ENCODE measurements around the gene COL27A1.

Gene COL27A1

GRCh38 chr9:114166103-114166470 lies 10.8 kb downstream of the COL27A1 start:
- no peak for DNase-seq (ENCODE audit: extremely low read depth in 1 of 2, low read depth in 1 of 2)

GRCh38 chr9:114166614-114167572 lies 11.6 kb downstream of the COL27A1 start:
- DNase-seq (ENCODE audit: extremely low read depth in 1 of 2, low read depth in 1 of 2), result no peak

- no peak for DNase-seq (ENCODE audit: extremely low read depth in 1 of 2, low read depth in 1 of 2)
Measured at GRCh38 chr9:114167591-114168091, 12.3 kb downstream of the COL27A1 start.

- no peak for DNase-seq (ENCODE audit: extremely low read depth in 1 of 2, low read depth in 1 of 2)
Measured at GRCh38 chr9:114168281-114169028, 13.1 kb downstream of the COL27A1 start.

- no peak for DNase-seq (ENCODE audit: extremely low read depth in 1 of 2, low read depth in 1 of 2)
Measured at GRCh38 chr9:114169029-114169951, 14.0 kb downstream of the COL27A1 start.

GRCh38 chr9:114169952-114170770 lies 14.8 kb downstream of the COL27A1 start:
- DNase-seq (ENCODE audit: extremely low read depth in 1 of 2, low read depth in 1 of 2), result no peak

GRCh38 chr9:114170771-114171461 lies 15.6 kb downstream of the COL27A1 start:
- DNase-seq (ENCODE audit: extremely low read depth in 1 of 2, low read depth in 1 of 2), result no peak

GRCh38 chr9:114171500-114171899 lies 16.2 kb downstream of the COL27A1 start:
- no peak for DNase-seq (ENCODE audit: extremely low read depth in 1 of 2, low read depth in 1 of 2)

GRCh38 chr9:114172981-114173833 lies 17.9 kb downstream of the COL27A1 start:
- DNase-seq (ENCODE audit: extremely low read depth in 1 of 2, low read depth in 1 of 2), result no peak

- DNase-seq (ENCODE audit: extremely low read depth in 1 of 2, low read depth in 1 of 2), result no peak
Measured at GRCh38 chr9:114174557-114174875, 19.2 kb downstream of the COL27A1 start.

GRCh38 chr9:114174876-114175771 lies 19.8 kb downstream of the COL27A1 start:
- no peak for DNase-seq (ENCODE audit: extremely low read depth in 1 of 2, low read depth in 1 of 2)

GRCh38 chr9:114176624-114177291 lies 21.4 kb downstream of the COL27A1 start:
- no peak for DNase-seq (ENCODE audit: extremely low read depth in 1 of 2, low read depth in 1 of 2)

- DNase-seq (ENCODE audit: extremely low read depth in 1 of 2, low read depth in 1 of 2), result no peak
Measured at GRCh38 chr9:114177423-114178064, 22.2 kb downstream of the COL27A1 start.

GRCh38 chr9:114178076-114178475 lies 22.7 kb downstream of the COL27A1 start:
- no peak for DNase-seq (ENCODE audit: extremely low read depth in 1 of 2, low read depth in 1 of 2)

GRCh38 chr9:114178756-114179450 lies 23.6 kb downstream of the COL27A1 start:
- no peak for DNase-seq (ENCODE audit: extremely low read depth in 1 of 2, low read depth in 1 of 2)

- no peak for DNase-seq (ENCODE audit: extremely low read depth in 1 of 2, low read depth in 1 of 2)
Measured at GRCh38 chr9:114179516-114179915, 24.2 kb downstream of the COL27A1 start.

Measured in stimulated activated CD8-positive, alpha-beta memory T cell treated with anti-CD3 and anti-CD28 coated beads, Interleukin-7, amount 100 ng/mL, for 48 hours (primary cell).